IMR-90 (cell line): ENCODE data around the gene METAP2. TPM values are rescaled to one million over a fixed set of nuclear protein-coding genes. Genes with fewer than 3 reads are reported as not detected.

Source experiments
- ATAC-seq: fragments of 200-7000 bp; cut with Tn5 transposase; 2 replicates; pipeline ENCODE4 v1.9.1; 2020; ENCODE audit warnings: low read depth, mild to moderate bottlenecking, moderate library complexity
- BruUV-seq: library from RNA; stranded (reverse); fragments of 400-500 nt; replicated peaks from 2 replicates; lab custom pipeline; 2021; lab: Mats Ljungman, UMichigan
- CTCF ChIA-PET: fragments of 300-600 bp; formaldehyde crosslinking; extraction: SDS; loops from one replicate; lab custom pipeline; 2021; ENCODE audit warnings: antibody characterized with exemption; lab: Yijun Ruan, JAX
- POLR2A ChIA-PET: fragments of 300-600 bp; sonication (Branson Sonifier 250); formaldehyde crosslinking; loops from one replicate; lab custom pipeline; 2022; ENCODE audit warnings: antibody characterized with exemption; ENCODE audit not compliant: unreplicated experiment; lab: Charles Lee
- DNase-seq: peaks from one replicate; pipeline ENCODE4 v3.0.0; 2013
- H2AFZ ChIP-seq: replicated peaks from 2 replicates; pipeline ENCODE3; 2013; ENCODE audit warnings: low read length, mild to moderate bottlenecking; ENCODE audit not compliant: poor library complexity
- H2AK5ac ChIP-seq: 2 replicates; pipeline ENCODE4 v1.6.1; 2013; ENCODE audit warnings: low read depth, low read length, inconsistent platforms
- H2AK9ac ChIP-seq: replicated peaks from 2 replicates; pipeline ENCODE3; 2013; ENCODE audit warnings: mild to moderate bottlenecking, low read depth, low read length, moderate library complexity; ENCODE audit not compliant: poor library complexity
- H2BK120ac ChIP-seq: 2 replicates; pipeline ENCODE4 v1.6.1; 2013; ENCODE audit warnings: low read depth, low read length, inconsistent platforms
- H2BK15ac ChIP-seq: 3 replicates; pipeline ENCODE4 v1.6.1; 2013; ENCODE audit warnings: low read depth, low read length, inconsistent platforms
- H2BK20ac ChIP-seq: 2 replicates; pipeline ENCODE4 v1.6.1; 2013; ENCODE audit warnings: low read depth, mild to moderate bottlenecking, inconsistent platforms, low read length, moderate library complexity
- H2BK5ac ChIP-seq: 2 replicates; pipeline ENCODE4 v1.6.1; 2013; ENCODE audit warnings: mild to moderate bottlenecking, low read depth, low read length, inconsistent platforms; ENCODE audit not compliant: poor library complexity, severe bottlenecking
- H3K14ac ChIP-seq: replicated peaks from 2 replicates; pipeline ENCODE4 v1.6.1; 2013; ENCODE audit warnings: low read depth, low read length, inconsistent platforms
- H3K18ac ChIP-seq: 2 replicates; pipeline ENCODE4 v1.6.1; 2013; ENCODE audit warnings: low read depth, low read length, control low read depth
- H3K23ac ChIP-seq: 2 replicates; pipeline ENCODE4 v1.6.1; 2013; ENCODE audit warnings: low read depth, low read length, inconsistent platforms
- H3K27ac ChIP-seq: 2 replicates; pipeline ENCODE4 v1.5.1; 2013; ENCODE audit warnings: mild to moderate bottlenecking, control low read depth, low read length; ENCODE audit not compliant: insufficient read depth
- H3K27me3 ChIP-seq: 2 replicates; pipeline ENCODE4 v1.6.1; 2013; ENCODE audit warnings: low read length; ENCODE audit not compliant: control insufficient read depth, insufficient read depth
- H3K36me3 ChIP-seq: 2 replicates; pipeline ENCODE4 v1.6.1; 2013; ENCODE audit warnings: low read length, mixed read lengths; ENCODE audit not compliant: control insufficient read depth, insufficient read depth
- H3K4ac ChIP-seq: 2 replicates; pipeline ENCODE4 v1.6.1; 2013; ENCODE audit warnings: low read depth, low read length, inconsistent platforms
- H3K4me1 ChIP-seq: 2 replicates; pipeline ENCODE4 v1.6.1; 2013; ENCODE audit warnings: low read length, mixed read lengths; ENCODE audit not compliant: control insufficient read depth, insufficient read depth
- H3K4me2 ChIP-seq: 2 replicates; pipeline ENCODE4 v1.6.1; 2013; ENCODE audit warnings: low read depth, mild to moderate bottlenecking, control low read depth, low read length, moderate library complexity
- H3K4me3 ChIP-seq: 2 replicates; pipeline ENCODE4 v1.5.1; 2013; ENCODE audit warnings: low read depth, mild to moderate bottlenecking, control low read depth, low read length, moderate library complexity; ENCODE audit not compliant: insufficient read depth
- H3K56ac ChIP-seq: 2 replicates; pipeline ENCODE4 v1.6.1; 2013; ENCODE audit warnings: low read length, inconsistent platforms; ENCODE audit not compliant: insufficient read depth; ENCODE audit errors: extremely low read depth
- H3K79me1 ChIP-seq, 2 experiments: 2 replicates each; pipeline ENCODE4 v1.6.1; 2013; ENCODE audit warnings: low read length in 2 of 2, inconsistent platforms in 1 of 2, low read depth in 1 of 2
- H3K9ac ChIP-seq: 2 replicates; pipeline ENCODE4 v1.6.1; 2013; ENCODE audit warnings: low read depth, low read length, control low read depth
- H3K9me1 ChIP-seq: 2 replicates; pipeline ENCODE4 v1.6.1; 2013; ENCODE audit warnings: low read length, inconsistent platforms; ENCODE audit not compliant: insufficient read depth
- H3K9me3 ChIP-seq: 2 replicates; pipeline ENCODE4 v1.6.1; 2013; ENCODE audit warnings: low read length; ENCODE audit not compliant: control insufficient read depth, insufficient read depth
- H4K20me1 ChIP-seq: 2 replicates; pipeline ENCODE4 v1.6.1; 2013; ENCODE audit warnings: low read length, inconsistent platforms; ENCODE audit not compliant: insufficient read depth
- H4K5ac ChIP-seq: 2 replicates; pipeline ENCODE4 v1.6.1; 2013; ENCODE audit warnings: mild to moderate bottlenecking, low read depth, low read length, control low read depth
- H4K8ac ChIP-seq, 2 experiments: 2 replicates each; pipeline ENCODE4 v1.6.1; 2013; ENCODE audit warnings: low read depth in 2 of 2, low read length in 2 of 2, control low read depth in 1 of 2, inconsistent platforms in 1 of 2
- H4K91ac ChIP-seq: 2 replicates; pipeline ENCODE4 v1.6.1; 2013; ENCODE audit warnings: low read depth, low read length, inconsistent platforms; ENCODE audit not compliant: insufficient read depth
- CEBPB ChIP-seq: IDR thresholded peaks from 2 replicates; pipeline ENCODE4 v1.6.1; 2012; ENCODE audit warnings: low read depth, low read length, improper control_type of control experiment
- CHD1 ChIP-seq: IDR thresholded peaks from 2 replicates; pipeline ENCODE4 v1.6.1; 2012; ENCODE audit warnings: low read depth, low read length, improper control_type of control experiment
- ELK1 ChIP-seq: fragments of 150-350 bp; IDR thresholded peaks from 2 replicates; pipeline ENCODE4 v1.6.1; 2016; ENCODE audit warnings: low read depth, mild to moderate bottlenecking, low read length, moderate library complexity, borderline replicate concordance
- MAZ ChIP-seq: IDR thresholded peaks from 2 replicates; pipeline ENCODE4 v1.6.1; 2012; ENCODE audit warnings: low read depth, mild to moderate bottlenecking, low read length, improper control_type of control experiment, moderate library complexity, borderline replicate concordance
- MXI1 ChIP-seq: IDR thresholded peaks from 2 replicates; pipeline ENCODE4 v1.6.1; 2012; ENCODE audit warnings: low read depth, mild to moderate bottlenecking, low read length, moderate library complexity, borderline replicate concordance
- NFE2L2 ChIP-seq: fragments of 150-350 bp; IDR thresholded peaks from 2 replicates; pipeline ENCODE4 v1.6.1; 2016; ENCODE audit warnings: low read depth, mild to moderate bottlenecking, low read length
- RAD21 ChIP-seq: IDR thresholded peaks from 2 replicates; pipeline ENCODE4 v1.6.1; 2012; ENCODE audit warnings: low read length, improper control_type of control experiment
- RCOR1 ChIP-seq: IDR thresholded peaks from 2 replicates; pipeline ENCODE4 v1.6.1; 2012; ENCODE audit warnings: mild to moderate bottlenecking, low read length, improper control_type of control experiment; ENCODE audit not compliant: insufficient replicate concordance
- SMC3 ChIP-seq: fragments of 150-350 bp; IDR thresholded peaks from 2 replicates; pipeline ENCODE4 v1.6.1; 2016; ENCODE audit warnings: low read depth, mild to moderate bottlenecking, antibody characterized with exemption, low read length, moderate library complexity
- WGBS, 2 experiments: methylation state at CpG; one replicate each; pipeline versions ENCODE4 v1.1.5 to v1.1.7; 2013; ENCODE audit warnings: missing lambda C conversion rate in 2 of 2; ENCODE audit not compliant: insufficient read length in 1 of 2; ENCODE audit errors: extremely low coverage in 2 of 2; 5-methylcytosine and 5-hydroxymethylcytosine counted together
- dilution Hi-C: fragments of 300-500 bp; cut with HindIII; formaldehyde crosslinking; loops from one replicate; pipeline ENCODE4 v1.14.3; 2018; ENCODE audit warnings: low sequenced_read_pairs; ENCODE audit not compliant: unreplicated experiment
- in situ Hi-C: fragments of 300-500 bp; cut with MboI; formaldehyde crosslinking; loops from 3 replicates; pipeline ENCODE4 v1.14.3; 2019; ENCODE audit warnings: low sequenced_read_pairs, inconsistent platforms, mixed read lengths
- intact Hi-C: fragments of 100-400 bp; cut with micrococcal nuclease; formaldehyde crosslinking; loops from 2 replicates; pipeline ENCODE4 v1.10.0; 2022
- polyA plus RNA-seq, 3 experiments: library from polyadenylated mRNA; depleted of rRNA; stranded (reverse); fragments of >200 nt; gene quantifications; 2 replicates each; pipeline ENCODE4 v1.2.3, GENCODE V29; 2012; ENCODE audit warnings: low replicate concordance in 1 of 3
- total RNA-seq: library from RNA; depleted of rRNA; stranded (reverse); fragments of >200 nt; gene quantifications from 2 replicates; pipeline ENCODE4 v1.2.3, GENCODE V29; 2012
- TF ChIP-seq, protein P1 (sequence below): fragments of 150-350 bp; IDR thresholded peaks from 2 replicates; pipeline ENCODE4 v1.6.1; 2017; ENCODE audit warnings: mild to moderate bottlenecking, antibody characterized with exemption, low read length, low read depth
- TF ChIP-seq, protein P2 (sequence below): conservative IDR thresholded peaks from 2 replicates; pipeline ENCODE4 v1.5.1; 2012; ENCODE audit warnings: mild to moderate bottlenecking, low read depth, low read length, improper control_type of control experiment

The METAP2 gene
- total and polyA plus RNA-seq, 2 of the 4 experiments (the other 2 are of a cell fraction), result 62.5 to 72.9 TPM

GRCh38 chr12:95465275-95465674 lies 8.7 kb upstream of the METAP2 start:
- H3K4ac ChIP-seq, result no peak overlapping the region
- no peak for ATAC-seq
- ChIA-PET CTCF (no interaction called here), POLR2A (no interaction called here)
- H2AK5ac ChIP-seq, result no peak overlapping the region
- no peak overlapping the region for H2BK5ac ChIP-seq
- no peak overlapping the region for H4K5ac ChIP-seq
- no peaks in the 10 kb centered on the region for H3K9me1 ChIP-seq
- H3K14ac ChIP-seq, result no peak overlapping the region
- H3K36me3 ChIP-seq, result no peaks in the 10 kb centered on the region
- no peak overlapping the region for H2BK120ac ChIP-seq
- TF ChIP-seq CHD1, result no peak
- TF ChIP-seq MAZ, result no peak
- no peak for TF ChIP-seq SMC3
- TF ChIP-seq NFE2L2, result no peak
- TF ChIP-seq RAD21, result no peak
- no peak for TF ChIP-seq RCOR1
- TF ChIP-seq CEBPB, result no peak
- no peak for TF ChIP-seq MXI1
- TF ChIP-seq ELK1, result no peak
- TF ChIP-seq, protein P1, sequence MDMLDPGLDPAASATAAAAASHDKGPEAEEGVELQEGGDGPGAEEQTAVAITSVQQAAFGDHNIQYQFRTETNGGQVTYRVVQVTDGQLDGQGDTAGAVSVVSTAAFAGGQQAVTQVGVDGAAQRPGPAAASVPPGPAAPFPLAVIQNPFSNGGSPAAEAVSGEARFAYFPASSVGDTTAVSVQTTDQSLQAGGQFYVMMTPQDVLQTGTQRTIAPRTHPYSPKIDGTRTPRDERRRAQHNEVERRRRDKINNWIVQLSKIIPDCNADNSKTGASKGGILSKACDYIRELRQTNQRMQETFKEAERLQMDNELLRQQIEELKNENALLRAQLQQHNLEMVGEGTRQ, result no peak
- TF ChIP-seq, protein P2, sequence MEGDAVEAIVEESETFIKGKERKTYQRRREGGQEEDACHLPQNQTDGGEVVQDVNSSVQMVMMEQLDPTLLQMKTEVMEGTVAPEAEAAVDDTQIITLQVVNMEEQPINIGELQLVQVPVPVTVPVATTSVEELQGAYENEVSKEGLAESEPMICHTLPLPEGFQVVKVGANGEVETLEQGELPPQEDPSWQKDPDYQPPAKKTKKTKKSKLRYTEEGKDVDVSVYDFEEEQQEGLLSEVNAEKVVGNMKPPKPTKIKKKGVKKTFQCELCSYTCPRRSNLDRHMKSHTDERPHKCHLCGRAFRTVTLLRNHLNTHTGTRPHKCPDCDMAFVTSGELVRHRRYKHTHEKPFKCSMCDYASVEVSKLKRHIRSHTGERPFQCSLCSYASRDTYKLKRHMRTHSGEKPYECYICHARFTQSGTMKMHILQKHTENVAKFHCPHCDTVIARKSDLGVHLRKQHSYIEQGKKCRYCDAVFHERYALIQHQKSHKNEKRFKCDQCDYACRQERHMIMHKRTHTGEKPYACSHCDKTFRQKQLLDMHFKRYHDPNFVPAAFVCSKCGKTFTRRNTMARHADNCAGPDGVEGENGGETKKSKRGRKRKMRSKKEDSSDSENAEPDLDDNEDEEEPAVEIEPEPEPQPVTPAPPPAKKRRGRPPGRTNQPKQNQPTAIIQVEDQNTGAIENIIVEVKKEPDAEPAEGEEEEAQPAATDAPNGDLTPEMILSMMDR, result no peak
- no peaks in the 10 kb centered on the region for H3K9me3 ChIP-seq
- H2AK9ac ChIP-seq, result no peak overlapping the region
- no peak overlapping the region for H3K4me2 ChIP-seq
- H3K18ac ChIP-seq, result no peak overlapping the region
- intact Hi-C loops, result no loop called here
- no peak overlapping the region for H3K56ac ChIP-seq
- no peak overlapping the region for H2AFZ ChIP-seq
- no CpG with 5 or more reads among the region's 2 CpGs for WGBS, 2 experiments
- H3K79me1 ChIP-seq, result no peaks in the 10 kb centered on the region
- no peak overlapping the region for H3K4me3 ChIP-seq
- H2BK20ac ChIP-seq, result no peak overlapping the region
- H3K9ac ChIP-seq, result no peak overlapping the region
- H2BK15ac ChIP-seq, result no peak overlapping the region
- peaks cover 4% of the 10 kb centered on the region for H3K27me3 ChIP-seq
- no peak for DNase-seq
- H4K20me1 ChIP-seq, result no peaks in the 10 kb centered on the region
- in situ Hi-C loops, result no loop called here
- H3K23ac ChIP-seq, result no peak overlapping the region
- H3K4me1 ChIP-seq, result no peaks in the 10 kb centered on the region
- no TSS peak for BruUV-seq
- H3K27ac ChIP-seq, result no peak overlapping the region
- no peak overlapping the region for H4K8ac ChIP-seq
- dilution Hi-C loops, result no loop called here
- no peak overlapping the region for H4K91ac ChIP-seq
